SU-DHL-6 (cell line): Measurements from ENCODE around the gene NPM1.

Experiments
- H2AFZ ChIP-seq: fragments of 200-600 bp; sonication (generic); 2 replicates; pipeline ENCODE4 v1.6.1; 2014; ENCODE audit warnings: low read depth, mild to moderate bottlenecking, moderate library complexity, mixed read lengths, antibody characterized with exemption, low read length; ENCODE audit not compliant: severe bottlenecking
- H3F3A ChIP-seq: fragments of 200-600 bp; shearing (Covaris generic); 2 replicates; pipeline ENCODE4 v1.6.0; 2016; ENCODE audit warnings: antibody characterized with exemption, mild to moderate bottlenecking; ENCODE audit not compliant: insufficient read depth
- H3K27ac ChIP-seq: fragments of 200-600 bp; sonication (generic); 2 replicates; pipeline ENCODE4 v1.5.1; 2016; ENCODE audit warnings: low read depth, mild to moderate bottlenecking, low read length, moderate library complexity, mixed read lengths
- H3K27me3 ChIP-seq: fragments of 200-600 bp; sonication (generic), shearing (Covaris generic); 2 replicates; pipeline ENCODE4 v1.6.0; 2014; ENCODE audit warnings: mild to moderate bottlenecking, low read length
- H3K36me3 ChIP-seq: fragments of 200-600 bp; sonication (generic); 2 replicates; pipeline ENCODE4 v1.6.1; 2014; ENCODE audit warnings: mild to moderate bottlenecking, low read length, mixed read lengths
- H3K4me2 ChIP-seq: fragments of 300-600, 200-600 bp; shearing (Covaris generic), sonication (generic); 2 replicates; pipeline ENCODE4 v1.6.0; 2014; ENCODE audit warnings: low read length, low read depth, mild to moderate bottlenecking; ENCODE audit not compliant: poor library complexity, severe bottlenecking
- H3K4me3 ChIP-seq: fragments of 200-600 bp; sonication (generic); 2 replicates; pipeline ENCODE4 v1.5.1; 2014; ENCODE audit warnings: antibody characterized with exemption, low read length, mild to moderate bottlenecking, mixed read lengths; ENCODE audit not compliant: insufficient read depth, poor library complexity, severe bottlenecking
- H3K79me2 ChIP-seq: fragments of 200-600 bp; sonication (generic); 2 replicates; pipeline ENCODE4 v1.6.1; 2014; ENCODE audit warnings: mild to moderate bottlenecking, low read length, moderate library complexity; ENCODE audit not compliant: insufficient read depth
- H3K9ac ChIP-seq: fragments of 200-600 bp; sonication (generic); 2 replicates; pipeline ENCODE4 v1.7.0; 2014; ENCODE audit warnings: mild to moderate bottlenecking, low read length
- H3K9me2 ChIP-seq: fragments of 200-600 bp; sonication (generic); replicated peaks from 2 replicates; pipeline ENCODE4 v1.6.1; 2014; ENCODE audit warnings: low read length; ENCODE audit not compliant: insufficient read depth
- H3K9me3 ChIP-seq: fragments of 200-600 bp; sonication (generic); 2 replicates; pipeline ENCODE4 v1.6.1; 2014; ENCODE audit warnings: low read length, mixed read lengths; ENCODE audit not compliant: insufficient read depth
- H4K20me1 ChIP-seq: fragments of 200-600 bp; sonication (generic); 2 replicates; pipeline ENCODE4 v1.6.1; 2014; ENCODE audit warnings: low read depth, mild to moderate bottlenecking, antibody characterized with exemption, low read length, moderate library complexity, mixed read lengths
- CTCF ChIP-seq: fragments of 200-600 bp; sonication (generic); IDR thresholded peaks from one replicate; pipeline ENCODE4 v1.5.1; 2017; ENCODE audit warnings: antibody characterized with exemption, mild to moderate bottlenecking, low read length, moderate library complexity; ENCODE audit not compliant: insufficient read depth, poor library complexity, severe bottlenecking
- EZH2phosphoT487 ChIP-seq: fragments of 200-600 bp; sonication (generic), shearing (Covaris generic); conservative IDR thresholded peaks from 2 replicates; pipeline ENCODE4 v1.6.1; 2018; ENCODE audit warnings: mild to moderate bottlenecking, antibody characterized with exemption, low read length, moderate library complexity, mixed read lengths

The NPM1 gene

GRCh38 chr5:171455522-171455921 lies 67.9 kb downstream of the NPM1 start:
- no peaks in the 10 kb centered on the region for H3K79me2 ChIP-seq
- H3K27ac ChIP-seq: no peak overlapping the region
- no peak overlapping the region for H3K9ac ChIP-seq
- no peak overlapping the region for H3K4me3 ChIP-seq
- H2AFZ ChIP-seq: no peak overlapping the region
- no peak overlapping the region for H3K4me2 ChIP-seq
- H3K9me3 ChIP-seq: no peaks in the 10 kb centered on the region
- no peaks in the 10 kb centered on the region for H3K9me2 ChIP-seq
- no peaks in the 10 kb centered on the region for H3K36me3 ChIP-seq
- no peaks in the 10 kb centered on the region for H4K20me1 ChIP-seq
- TF ChIP-seq EZH2phosphoT487 (no peak), CTCF (no peak)
- H3K27me3 ChIP-seq: no peaks in the 10 kb centered on the region
- no peaks in the 10 kb centered on the region for H3F3A ChIP-seq

- H2AFZ ChIP-seq: no peak overlapping the region
These were observed 69.7 kb downstream of the NPM1 start for GRCh38 chr5:171457208-171457981.

GRCh38 chr5:171459839-171460238 lies 72.2 kb downstream of the NPM1 start:
- Histone ChIP-seq H3K27me3 (no peaks in the 10 kb centered on the region), H3K4me2 (no peak overlapping the region), H3F3A (no peaks in the 10 kb centered on the region), H3K27ac (no peak overlapping the region), H3K9ac (no peak overlapping the region), H2AFZ (no peak overlapping the region), H4K20me1 (no peaks in the 10 kb centered on the region), H3K9me2 (no peaks in the 10 kb centered on the region), H3K79me2 (no peaks in the 10 kb centered on the region), H3K36me3 (no peaks in the 10 kb centered on the region), H3K9me3 (no peaks in the 10 kb centered on the region), H3K4me3 (no peak overlapping the region)
- TF ChIP-seq EZH2phosphoT487 (no peak), CTCF (no peak)

More at GRCh38 chr5:171457208-171457981, 69.7 kb downstream of the NPM1 start:
- Histone ChIP-seq H3K9ac (no peak overlapping the region), H4K20me1 (no peaks in the 10 kb centered on the region), H3K27ac (no peak overlapping the region), H3K36me3 (no peaks in the 10 kb centered on the region), H3K4me2 (no peak overlapping the region), H3K79me2 (no peaks in the 10 kb centered on the region), H3F3A (no peaks in the 10 kb centered on the region), H3K4me3 (no peak overlapping the region), H3K27me3 (no peaks in the 10 kb centered on the region), H3K9me3 (no peaks in the 10 kb centered on the region), H3K9me2 (no peaks in the 10 kb centered on the region)
- TF ChIP-seq EZH2phosphoT487: no peak
- TF ChIP-seq CTCF: no peak
